HG03175 (cell line): ENCODE data around the gene GRIK3.
"Not testable (repeated sequence)": the region's sequence is repeated elsewhere in the genome, so short reads cannot be mapped to it uniquely, and the experiment has no call there.

Experiments used
- ATAC-seq: cut with Tn5 transposase; IDR thresholded peaks from one replicate; pipeline ENCODE4 v1.9.1; 2021; ENCODE audit warnings: mild to moderate bottlenecking, moderate library complexity; ENCODE audit not compliant: unreplicated experiment

Gene GRIK3

DNA sequence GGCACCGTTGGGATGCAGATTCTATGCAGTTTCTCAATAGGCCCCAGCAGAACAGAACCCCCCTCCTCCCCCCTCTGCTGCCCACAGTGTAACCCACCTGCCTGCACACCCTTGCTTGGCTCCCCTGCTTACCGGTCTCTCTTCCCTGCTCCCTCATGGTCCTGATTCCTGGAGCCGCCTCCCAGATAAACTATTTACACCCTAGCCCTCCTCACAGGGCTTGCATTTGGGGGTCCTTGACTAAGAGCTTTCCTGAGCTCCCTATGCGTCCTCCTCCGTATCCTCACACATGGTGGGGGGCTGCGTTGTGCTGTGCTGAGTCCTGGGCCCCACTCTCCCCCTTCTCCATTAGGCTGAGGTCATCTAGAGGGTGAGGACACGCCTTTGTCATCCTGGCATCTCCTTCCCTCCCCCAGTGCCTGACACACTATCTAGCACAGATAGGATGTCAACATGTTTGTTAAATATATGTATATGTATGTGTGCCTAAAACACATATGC is 121.9 kb downstream of the GRIK3 start:
- no peak for ATAC-seq

DNA sequence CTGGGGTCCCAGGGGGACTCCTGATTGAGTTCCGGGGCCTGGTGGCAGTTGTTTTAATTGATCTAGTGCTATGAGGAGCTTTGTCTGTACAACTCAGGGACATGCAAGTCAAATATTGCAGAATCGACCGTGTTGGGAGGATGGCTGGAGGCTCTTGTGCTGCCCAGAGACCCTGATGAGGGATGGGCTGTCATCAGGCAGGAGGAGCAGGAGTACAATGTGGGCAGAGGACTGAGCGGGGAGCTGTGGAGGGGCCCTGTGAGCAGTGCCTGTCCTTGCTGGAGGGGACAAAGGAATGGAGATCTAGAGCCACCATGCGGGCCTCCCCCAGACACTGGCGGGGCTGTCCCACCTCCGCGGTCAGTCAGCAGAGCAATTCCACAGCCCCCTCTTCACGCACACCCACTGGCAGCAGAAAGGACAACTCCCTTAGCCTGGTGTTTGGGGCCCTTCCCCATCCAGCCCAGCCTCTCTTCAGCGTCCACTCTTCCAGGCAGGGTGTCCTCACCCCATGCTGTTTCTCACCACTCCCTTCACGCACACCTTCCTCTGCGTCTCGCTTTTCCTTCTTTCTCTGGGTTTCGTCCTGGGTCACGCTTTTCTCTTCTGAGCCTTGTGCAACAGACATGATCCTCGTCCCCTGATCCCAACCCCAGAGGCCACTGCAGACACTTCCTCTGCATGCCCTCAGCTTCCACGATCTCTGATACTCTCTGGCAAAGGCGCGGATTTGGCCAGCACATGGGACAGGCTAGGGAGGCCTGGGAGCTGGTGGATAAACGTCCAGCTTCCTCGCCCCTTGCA is 122.6 kb downstream of the GRIK3 start:
- ATAC-seq = no peak

DNA sequence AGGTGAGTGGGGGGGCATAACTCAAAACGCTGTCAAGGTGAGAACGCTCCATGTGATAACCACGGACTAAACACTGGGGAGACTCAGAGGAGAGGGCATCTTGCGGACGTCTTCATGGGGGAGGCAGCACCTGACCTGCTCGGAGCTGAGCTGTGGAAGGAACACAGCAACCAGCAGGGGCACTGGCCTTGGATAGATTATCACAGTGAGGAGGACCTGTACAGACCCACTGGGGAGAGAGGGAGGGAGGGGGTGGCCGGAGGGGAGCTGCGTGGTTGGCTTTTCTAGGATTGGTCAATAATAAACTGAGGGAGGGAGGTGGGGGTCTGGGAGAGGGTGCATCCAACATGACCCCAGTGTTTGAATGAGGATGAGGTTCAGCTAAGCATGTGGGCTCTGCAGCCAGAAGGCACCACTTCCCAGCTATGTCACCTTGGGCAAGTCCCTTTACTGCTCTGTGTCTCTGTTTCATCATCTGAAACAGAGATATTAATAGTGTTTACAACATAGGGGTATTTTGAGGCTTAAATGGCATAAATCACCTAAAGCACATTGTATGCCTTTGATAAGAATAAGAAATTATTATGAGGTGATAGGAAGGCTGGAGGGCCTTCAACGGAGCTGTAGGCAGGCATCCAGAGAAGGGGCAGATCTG is 123.3 kb downstream of the GRIK3 start:
- ATAC-seq = no peak

DNA sequence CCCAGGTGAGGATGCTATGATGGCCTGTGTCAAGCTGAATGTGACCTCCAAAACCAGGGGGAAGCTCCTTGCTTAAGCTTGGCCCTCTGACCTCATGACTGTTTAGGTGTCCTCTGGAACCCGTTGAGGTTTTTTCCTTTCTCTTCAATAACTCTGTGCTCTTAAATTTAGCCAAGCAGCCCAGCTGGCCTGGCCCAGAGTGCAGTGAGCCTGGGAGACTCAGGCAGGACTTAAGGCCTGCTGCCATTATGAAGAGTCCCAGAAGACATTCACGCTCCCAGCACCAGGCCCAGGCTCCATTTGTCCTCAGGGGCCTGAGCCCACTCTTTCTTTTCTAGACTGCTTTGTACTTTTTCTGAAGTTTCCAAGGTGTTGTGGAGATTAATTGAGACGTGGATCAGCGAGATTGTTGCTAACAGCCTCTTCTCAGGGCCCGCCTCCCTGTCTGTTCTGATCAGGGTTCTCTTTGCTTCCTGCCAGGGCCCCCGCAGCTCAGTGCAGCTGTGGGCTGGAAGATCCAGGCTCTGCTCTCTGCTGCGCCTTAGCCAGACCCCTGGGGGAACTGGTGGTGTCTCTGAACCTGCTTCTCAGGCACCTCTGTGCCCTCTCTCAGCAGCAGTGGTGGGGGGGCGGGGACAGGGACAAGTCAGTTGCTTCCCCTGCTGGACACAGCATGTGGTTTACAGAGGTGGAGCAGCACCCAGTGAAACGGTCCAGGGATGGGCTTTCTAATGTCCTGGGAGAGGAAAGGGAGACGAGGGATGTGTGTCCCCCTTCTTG is 124.2 kb downstream of the GRIK3 start:
- no peak for ATAC-seq

DNA sequence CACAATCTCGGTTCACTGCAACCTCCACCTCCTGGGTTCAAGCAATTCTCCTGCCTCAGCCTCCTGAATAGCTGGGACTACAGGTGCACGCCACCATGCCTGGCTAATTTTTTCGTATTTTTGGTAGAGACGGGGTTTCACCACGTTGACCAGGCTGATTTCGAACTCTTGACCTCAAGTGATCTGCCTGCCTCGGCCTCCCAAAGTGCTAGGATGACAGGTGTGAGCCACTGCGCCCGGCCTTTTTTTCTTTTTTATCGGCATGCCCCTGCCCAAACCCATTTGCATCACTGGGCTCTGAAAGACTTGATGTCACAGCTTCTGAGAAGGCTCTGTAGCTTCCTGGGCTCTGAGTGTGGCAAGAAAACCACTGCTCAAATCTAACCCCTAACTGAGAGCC is 125.0 kb downstream of the GRIK3 start:
- ATAC-seq = not testable (repeated sequence)

DNA sequence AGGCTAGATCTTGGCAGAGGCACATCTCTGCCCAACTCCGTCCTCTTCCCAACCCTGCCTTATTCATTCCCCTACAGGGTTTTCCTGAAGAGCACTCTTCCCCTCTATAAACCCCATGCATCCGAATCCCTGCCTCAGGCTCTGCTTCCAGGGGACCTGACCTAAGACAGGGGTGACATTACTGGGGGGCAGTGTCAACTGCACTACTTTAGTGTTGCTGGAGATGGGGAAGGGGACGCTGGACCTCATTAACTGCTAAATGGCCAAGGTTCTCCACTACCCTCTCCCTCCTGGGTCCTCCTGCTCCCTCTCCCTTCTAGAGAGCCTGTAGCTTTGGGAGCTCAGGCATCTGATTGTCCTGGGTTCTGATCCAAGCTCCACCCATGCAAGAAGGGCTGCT is 126.2 kb downstream of the GRIK3 start:
- no peak for ATAC-seq

DNA sequence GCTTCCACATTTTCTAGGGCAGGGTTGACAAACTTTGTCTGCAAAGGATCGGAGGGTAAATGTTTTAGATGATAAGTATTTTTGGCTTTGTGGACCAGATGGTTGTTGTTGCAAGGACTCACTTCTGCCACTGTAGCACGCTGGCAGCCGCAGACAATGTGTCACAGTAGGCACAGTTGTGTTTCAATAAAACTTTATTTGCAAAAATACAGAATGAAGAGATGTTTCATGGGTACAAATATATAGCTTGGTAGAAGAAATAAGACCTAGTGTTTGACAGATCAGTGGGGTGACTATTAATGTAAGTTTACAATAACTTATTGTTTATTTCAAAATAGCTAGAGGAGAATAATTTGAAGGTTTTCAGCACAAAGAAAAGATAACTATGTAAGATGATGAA is 127.8 kb downstream of the GRIK3 start:
- ATAC-seq = no peak

DNA sequence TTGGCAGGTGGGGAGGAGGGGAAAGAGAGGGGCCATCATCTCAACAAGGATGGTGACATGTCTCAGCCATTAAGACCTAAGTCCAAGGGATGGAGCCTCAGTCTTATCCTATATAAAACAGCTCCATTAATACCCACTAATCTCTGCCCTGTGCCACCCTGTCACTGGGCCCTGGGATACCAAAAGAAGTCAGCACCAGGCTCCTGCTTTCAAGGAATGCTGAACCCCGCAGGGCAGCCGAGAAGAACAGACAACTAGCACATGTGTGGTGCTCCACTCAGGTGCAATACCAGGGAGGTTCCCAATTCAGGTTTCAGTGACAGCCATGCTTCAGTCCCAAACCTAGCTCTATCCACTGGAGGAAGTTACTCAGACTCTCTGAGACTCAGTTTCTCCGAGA is 128.4 kb downstream of the GRIK3 start:
- ATAC-seq = no peak

DNA sequence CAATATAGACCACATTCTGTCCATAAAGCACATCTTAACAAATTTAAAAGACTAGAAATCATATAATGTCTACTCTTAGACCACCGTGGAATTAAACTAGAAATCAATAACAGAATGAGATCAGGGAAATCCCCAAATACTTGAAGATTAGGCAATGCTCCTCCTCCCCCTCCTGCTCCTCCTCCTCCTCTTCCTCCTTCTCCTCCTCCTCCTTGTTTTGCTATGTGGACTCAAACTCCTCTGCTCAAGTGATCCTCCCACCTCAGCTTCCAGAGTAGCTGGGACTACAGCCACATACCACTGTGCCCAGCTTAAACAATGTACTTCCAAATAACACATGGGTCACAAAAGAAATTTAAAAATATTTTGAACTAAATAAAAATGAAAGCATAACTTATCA is 134.2 kb downstream of the GRIK3 start:
- ATAC-seq = no peak

DNA sequence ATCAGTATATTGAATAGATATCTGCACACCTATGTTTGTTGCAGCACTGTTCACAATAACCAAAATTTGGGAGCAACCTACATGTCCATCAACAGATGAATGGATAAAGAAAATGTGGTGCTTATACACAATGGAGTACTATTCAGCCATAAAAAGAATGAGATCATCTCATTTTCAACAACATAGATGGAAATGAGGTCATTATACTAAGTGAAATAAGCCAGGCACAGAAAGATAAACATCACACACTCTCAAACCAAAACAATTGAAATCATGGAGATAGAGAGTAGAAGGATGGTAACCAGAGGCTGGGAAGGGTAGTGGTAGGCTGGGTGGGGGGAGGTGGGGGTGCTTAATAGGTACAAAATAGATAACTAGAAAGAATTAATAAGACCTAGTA is 136.5 kb downstream of the GRIK3 start:
- ATAC-seq = not testable (repeated sequence)

DNA sequence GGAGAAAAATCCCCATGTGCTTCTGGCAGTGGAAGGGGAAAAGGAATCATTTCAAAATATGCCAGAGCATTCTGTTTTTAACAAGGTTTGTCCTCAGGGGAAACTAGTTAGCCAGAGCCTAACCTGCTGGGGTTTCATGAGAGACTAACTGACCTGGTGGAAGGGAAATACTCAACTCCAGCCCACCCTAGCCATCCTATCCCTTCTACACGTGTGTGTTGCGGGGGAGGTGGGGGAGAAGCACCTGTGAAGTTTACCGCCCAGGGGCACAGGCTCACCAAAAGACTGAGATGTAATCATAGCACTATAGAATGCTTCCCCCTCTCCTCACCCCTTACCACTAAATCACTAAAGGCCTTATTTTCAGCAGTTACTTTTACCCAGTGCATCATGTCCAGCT is 139.5 kb downstream of the GRIK3 start:
- ATAC-seq = no peak

DNA sequence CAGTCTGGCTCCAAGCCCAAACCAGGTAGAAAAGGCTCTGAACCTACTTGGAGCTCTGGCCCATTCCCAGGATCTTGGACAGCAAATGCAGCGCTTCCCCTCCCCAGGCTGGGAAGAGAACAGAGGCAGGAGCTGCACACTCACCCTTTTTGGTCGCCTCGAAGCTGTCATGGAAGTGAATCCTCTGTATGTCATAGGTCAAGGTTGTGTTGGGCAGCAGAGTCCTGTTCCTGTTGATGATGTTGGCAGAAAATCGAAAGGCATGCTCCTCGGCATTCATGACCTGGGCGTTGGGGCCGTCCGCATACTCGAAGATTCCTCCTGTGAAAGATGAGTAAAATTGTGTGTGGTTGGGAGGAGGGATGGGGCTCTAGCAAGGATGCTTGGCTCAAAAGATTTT is 143.5 kb downstream of the GRIK3 start:
- ATAC-seq = no peak

DNA sequence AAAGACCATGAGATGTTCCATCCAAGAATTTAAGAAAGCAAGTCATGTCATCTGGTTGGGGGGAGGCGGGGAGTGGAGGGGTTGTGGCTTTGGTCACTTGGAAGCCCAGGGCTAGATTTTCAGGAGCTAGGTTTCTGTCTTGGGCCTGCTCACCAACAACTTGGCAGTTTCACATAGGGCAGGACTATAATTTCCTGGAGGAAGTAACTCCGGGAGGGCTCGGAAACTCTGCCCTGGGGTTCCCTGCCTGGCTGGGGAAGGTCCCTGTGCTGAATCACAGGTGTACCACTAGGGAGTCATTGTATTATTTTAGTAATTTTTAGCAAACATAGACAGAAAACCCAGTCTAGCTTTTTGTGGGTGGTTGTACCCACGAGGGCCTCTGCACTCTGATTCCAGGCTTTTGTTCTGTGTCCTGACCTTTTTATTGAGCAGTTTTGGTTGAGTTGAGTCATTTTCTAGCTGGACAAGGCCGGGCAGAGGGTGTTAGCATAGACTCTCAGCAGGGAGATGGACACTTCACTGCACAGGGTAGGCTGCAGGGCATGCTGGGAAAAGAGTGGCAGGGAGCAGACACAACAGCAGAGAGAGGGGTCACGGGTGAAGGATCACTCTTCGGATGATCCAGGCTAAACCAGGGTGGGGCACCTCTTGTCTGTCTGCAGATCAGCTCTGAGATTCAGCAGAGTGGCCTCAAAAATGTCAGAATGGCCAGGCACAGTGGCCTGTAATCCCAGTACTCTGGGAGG is 144.7 kb downstream of the GRIK3 start:
- no peak for ATAC-seq

DNA sequence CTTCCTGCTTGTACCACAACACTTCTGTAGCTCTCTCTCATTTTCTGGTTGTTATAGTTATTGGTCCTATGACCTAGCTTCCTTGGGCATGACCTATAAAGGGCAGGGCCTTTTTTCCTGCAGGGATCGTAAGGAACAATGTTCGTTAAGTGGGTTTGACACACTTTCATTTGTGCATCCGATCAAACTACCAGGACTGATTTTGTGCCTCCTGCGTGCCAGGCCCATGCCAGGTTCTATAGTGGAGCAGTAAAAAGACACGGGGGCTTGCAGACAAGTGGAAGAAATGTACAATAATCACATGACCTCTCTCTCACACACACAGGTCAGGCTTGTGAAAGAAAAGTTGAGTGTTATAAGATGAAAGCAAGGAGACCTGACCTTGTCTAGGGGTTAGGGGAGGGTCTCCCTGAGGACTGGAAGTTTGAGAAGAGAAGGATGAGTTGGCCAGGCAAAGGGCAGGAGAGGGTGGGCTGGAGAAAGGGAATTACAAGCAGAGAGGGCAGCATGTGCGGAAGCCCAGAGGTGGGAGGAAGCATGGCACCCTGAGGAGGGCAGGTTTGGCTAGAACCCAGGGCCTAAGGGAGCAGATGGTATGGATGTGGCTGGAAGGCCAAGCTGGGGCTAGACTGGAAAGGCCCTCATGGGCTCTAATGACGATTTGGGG is 145.4 kb downstream of the GRIK3 start:
- ATAC-seq = no peak

DNA sequence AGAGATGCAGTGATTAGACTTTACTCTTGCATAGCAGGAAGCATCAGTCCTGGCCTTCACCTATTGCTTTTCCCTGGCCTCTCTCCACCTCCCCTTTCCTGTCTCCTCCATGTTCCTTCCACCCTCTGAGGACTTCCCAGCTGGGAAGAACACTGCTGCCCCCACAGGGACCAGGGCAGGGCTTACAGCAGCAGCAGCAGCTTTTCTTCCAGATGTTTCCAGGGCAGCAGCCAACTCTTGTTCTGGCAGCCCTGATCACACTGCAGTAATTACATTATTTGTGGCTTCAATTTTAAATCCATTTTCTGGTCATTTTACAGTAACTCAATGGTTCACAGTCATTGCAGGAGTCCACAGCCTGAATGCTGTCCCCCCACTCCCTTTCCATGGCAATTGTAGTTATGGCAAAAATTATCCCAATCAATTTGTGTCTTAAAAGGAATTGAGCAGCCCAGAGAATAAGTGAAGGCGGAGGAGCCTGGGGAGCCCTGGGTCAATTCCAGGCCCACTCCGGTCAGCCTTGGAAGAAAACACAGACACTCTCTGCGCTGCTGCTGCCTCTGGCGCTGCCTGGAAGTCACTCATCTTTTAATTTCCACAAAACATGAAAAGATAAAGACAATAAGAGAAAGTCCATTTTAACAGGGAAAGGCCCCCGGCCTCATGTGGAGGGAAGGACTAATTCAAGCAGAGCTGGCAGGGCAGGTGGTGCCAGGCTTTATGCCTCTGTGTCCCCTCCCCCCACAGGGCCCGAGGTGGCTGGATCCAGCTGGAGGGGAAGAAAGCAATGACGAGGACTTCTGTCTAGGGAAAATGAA is 148.6 kb downstream of the GRIK3 start:
- no peak for ATAC-seq

DNA sequence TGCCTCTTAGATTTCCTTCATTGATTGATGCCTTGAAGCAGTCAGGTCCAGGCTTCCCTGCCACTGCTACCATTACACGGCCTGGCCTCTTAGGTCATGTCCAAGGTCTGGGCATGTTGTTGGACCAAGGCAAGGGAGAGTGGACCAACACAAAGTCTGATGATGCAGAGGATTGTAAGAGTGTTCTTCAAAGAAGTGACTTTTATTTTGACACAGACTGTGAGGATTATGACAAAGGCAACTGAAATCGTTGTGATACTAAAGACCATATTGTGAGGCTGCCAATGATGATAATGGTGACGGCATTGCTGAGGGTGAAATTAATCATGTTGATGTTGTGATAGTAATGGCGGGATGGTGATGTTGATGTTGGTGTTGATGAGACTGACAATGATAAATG is 149.5 kb downstream of the GRIK3 start:
- ATAC-seq = no peak

DNA sequence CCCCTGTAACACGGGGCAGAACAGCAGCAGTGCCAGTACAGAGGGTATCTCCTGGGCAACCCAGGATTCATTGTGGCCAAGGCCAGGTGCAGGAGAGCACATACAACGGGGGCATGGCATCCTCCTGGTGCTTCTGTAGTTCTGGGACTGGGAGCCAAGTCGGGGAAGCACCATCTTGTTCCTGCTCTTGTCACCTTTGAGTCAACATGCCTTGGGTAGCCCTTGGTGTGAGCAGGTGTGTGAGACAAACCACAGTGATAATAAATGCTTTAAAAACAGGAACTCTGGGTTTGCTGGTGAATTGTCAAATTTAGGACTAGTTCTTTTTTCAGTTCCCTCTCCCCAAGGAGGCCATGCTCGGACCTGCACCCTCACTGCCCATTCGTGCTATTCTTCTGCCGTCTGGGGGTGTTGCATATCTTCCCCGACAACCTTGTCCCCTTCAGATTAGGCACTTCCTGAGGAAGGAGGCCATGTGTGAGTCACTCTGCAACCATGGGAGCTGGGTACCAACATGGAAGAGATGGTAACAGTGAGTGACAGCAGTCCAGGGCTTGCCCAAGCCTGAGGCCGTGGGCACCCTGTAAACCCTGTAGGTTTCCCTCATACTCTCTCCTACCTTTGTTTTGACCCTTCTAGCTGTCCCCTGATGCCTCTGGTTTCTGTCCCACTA is 150.2 kb downstream of the GRIK3 start:
- no peak for ATAC-seq

DNA sequence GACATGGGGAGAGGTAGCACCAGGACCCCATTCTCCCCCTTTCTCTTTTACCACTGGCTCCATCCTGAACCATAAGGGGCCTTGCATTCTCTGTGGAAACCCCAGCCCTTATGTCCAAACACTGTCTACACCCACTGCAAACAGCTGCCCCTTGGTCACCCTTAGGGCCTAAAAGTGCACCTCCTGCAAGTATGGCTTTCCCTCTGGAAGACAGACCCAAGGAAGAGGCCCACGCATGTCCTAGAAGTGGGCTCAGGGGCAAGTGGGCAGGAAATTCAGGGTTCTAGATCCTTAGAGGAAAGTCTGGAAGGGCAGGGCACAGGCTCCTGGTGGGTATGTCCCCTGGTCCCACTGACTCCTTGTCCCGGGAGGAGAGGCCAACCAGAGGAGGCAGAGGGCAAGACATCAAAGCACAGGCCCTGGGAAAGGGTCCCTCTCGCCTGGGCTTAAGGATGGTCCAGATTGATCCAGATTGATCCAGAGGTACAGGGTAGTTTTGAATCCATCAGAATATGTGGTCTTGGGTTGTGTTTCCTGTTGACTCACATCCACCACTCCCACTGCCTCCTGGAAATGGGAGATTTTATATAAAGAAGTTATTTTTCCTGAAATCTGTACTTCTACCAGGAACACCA is 150.9 kb downstream of the GRIK3 start:
- ATAC-seq = no peak
